ENCODE results near the gene IFIT2. TPM values are rescaled to one million over a fixed set of nuclear protein-coding genes. Genes with fewer than 3 reads are reported as not detected.

The IFIT2 gene
- total and polyA plus RNA-seq, 4 donors, result 4.8 to 5.5 (median 5.2) TPM

DNA sequence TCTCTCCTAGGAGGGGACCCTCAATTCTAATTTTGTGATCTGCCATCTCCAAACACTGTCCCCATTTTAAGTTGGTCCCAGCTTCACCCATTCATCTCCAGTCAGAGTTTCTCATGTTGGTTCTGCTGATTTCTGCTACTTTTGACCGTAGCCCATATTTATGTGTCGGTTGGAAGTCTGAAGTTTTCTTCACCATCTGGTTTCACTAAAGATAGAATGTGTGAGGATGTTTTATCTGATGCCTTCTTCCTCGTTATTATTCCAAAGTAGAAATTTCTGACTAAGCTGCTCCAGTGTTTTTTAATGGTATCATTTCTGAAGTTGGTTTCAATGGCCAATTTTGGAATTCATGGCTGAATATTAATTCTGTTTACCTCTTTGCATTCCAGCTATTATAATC, 21.3 kb upstream of the IFIT2 start:
- WGBS, result 94% methylated on average over 3 of the region's 3 CpGs
- H3K9me3 ChIP-seq (ENCODE audit: control insufficient read depth in 4 of 4, low read length in 3 of 4), result no peaks in the 10 kb centered on the region
- TF ChIP-seq, protein P1, sequence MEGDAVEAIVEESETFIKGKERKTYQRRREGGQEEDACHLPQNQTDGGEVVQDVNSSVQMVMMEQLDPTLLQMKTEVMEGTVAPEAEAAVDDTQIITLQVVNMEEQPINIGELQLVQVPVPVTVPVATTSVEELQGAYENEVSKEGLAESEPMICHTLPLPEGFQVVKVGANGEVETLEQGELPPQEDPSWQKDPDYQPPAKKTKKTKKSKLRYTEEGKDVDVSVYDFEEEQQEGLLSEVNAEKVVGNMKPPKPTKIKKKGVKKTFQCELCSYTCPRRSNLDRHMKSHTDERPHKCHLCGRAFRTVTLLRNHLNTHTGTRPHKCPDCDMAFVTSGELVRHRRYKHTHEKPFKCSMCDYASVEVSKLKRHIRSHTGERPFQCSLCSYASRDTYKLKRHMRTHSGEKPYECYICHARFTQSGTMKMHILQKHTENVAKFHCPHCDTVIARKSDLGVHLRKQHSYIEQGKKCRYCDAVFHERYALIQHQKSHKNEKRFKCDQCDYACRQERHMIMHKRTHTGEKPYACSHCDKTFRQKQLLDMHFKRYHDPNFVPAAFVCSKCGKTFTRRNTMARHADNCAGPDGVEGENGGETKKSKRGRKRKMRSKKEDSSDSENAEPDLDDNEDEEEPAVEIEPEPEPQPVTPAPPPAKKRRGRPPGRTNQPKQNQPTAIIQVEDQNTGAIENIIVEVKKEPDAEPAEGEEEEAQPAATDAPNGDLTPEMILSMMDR (IDR thresholded peaks at IDR 0.05; ENCODE audit: low read depth, low read length, missing input control), result no peak
- TF ChIP-seq TAF1 (conservative IDR thresholded peaks at IDR 0.05), result no peak
- no peak for TF ChIP-seq HNF4G (IDR thresholded peaks at IDR 0.05)
- TF ChIP-seq, protein P2, sequence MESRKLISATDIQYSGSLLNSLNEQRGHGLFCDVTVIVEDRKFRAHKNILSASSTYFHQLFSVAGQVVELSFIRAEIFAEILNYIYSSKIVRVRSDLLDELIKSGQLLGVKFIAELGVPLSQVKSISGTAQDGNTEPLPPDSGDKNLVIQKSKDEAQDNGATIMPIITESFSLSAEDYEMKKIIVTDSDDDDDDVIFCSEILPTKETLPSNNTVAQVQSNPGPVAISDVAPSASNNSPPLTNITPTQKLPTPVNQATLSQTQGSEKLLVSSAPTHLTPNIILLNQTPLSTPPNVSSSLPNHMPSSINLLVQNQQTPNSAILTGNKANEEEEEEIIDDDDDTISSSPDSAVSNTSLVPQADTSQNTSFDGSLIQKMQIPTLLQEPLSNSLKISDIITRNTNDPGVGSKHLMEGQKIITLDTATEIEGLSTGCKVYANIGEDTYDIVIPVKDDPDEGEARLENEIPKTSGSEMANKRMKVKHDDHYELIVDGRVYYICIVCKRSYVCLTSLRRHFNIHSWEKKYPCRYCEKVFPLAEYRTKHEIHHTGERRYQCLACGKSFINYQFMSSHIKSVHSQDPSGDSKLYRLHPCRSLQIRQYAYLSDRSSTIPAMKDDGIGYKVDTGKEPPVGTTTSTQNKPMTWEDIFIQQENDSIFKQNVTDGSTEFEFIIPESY (IDR thresholded peaks at IDR 0.05), result no peak
- TF ChIP-seq SP1 (IDR thresholded peaks at IDR 0.05), result no peak
- no peak for TF ChIP-seq FOXA2 (IDR thresholded peaks at IDR 0.05)
- no peak for TF ChIP-seq JUND (IDR thresholded peaks at IDR 0.05)
- no peak for TF ChIP-seq NR2F2 (IDR thresholded peaks at IDR 0.05)
- TF ChIP-seq YY1 (IDR thresholded peaks at IDR 0.05), result no peak
- no peak for TF ChIP-seq FOXA1 (IDR thresholded peaks at IDR 0.05)
- no peak for TF ChIP-seq MAX (IDR thresholded peaks at IDR 0.05)
- no peak for TF ChIP-seq HNF4A (conservative IDR thresholded peaks at IDR 0.05)
- no peak for TF ChIP-seq RXRA (IDR thresholded peaks at IDR 0.05)

DNA sequence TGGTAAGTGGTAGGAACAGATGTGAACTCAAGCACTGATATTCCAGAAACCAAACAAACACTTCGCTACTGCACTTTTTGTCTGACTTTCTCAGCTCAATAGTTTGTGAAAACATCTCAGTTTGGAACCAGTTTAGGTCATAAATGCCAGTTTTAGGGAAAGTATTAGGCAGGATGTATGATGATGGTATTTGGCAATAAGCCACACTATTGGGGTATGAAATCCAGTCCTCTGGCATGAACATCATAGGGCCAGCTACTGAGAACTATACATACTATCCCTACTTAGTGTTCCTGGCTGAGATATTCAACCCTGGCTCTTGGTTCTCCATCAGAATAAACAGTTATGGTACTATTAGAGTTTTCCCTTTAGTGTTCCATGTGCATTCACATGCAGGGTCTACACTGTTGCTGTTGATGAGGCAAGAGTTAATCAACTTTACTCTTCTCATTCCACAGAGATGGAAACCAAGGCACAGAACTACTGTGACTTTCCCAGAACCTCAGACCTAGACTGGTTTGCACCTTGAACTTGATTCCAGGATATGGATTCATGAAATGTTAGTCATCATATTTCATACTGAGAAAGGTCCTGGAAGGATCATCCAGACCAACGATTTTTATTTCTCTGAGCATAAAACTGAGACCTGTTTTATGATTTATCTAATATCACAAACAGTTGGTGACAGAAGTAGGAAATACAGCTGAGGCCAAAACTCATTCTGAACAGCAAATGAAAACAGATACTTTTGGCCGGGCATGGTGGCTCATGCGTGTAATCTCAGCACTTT, 20.0 kb upstream of the IFIT2 start:
- no peak overlapping the region for H3K4me3 ChIP-seq (ENCODE audit: low read depth in 1 of 3, low read length in 3 of 3)
- H3K9me3 ChIP-seq (ENCODE audit: control insufficient read depth in 4 of 4, low read length in 3 of 4), result no peaks in the 10 kb centered on the region
- H3K4me1 ChIP-seq (ENCODE audit: control insufficient read depth in 4 of 4, insufficient read depth in 4 of 4, low read length in 3 of 4), result peaks cover 4 to 13% (median 8%) of the 10 kb centered on the region in 4 donors
- H3K36me3 ChIP-seq (ENCODE audit: control insufficient read depth in 4 of 4, insufficient read depth in 3 of 4, low read depth in 1 of 4, low read length in 3 of 4), result no peaks in the 10 kb centered on the region
- no peak overlapping the region for H3K9ac ChIP-seq (ENCODE audit: low read depth in 1 of 2, low read length in 2 of 2)
- DNase-seq (ENCODE audit: low spot score), result no peak
- WGBS, result 85% methylated on average over 4 of the region's 4 CpGs
- H3K27me3 ChIP-seq (ENCODE audit: control insufficient read depth in 4 of 4, insufficient read depth in 4 of 4, low read length in 3 of 4), result no peaks in the 10 kb centered on the region
- TF ChIP-seq SP1 (IDR thresholded peaks at IDR 0.05) (no peak), ATF3 (IDR thresholded peaks at IDR 0.05) (no peak), MAX (IDR thresholded peaks at IDR 0.05) (no peak), NR2F2 (IDR thresholded peaks at IDR 0.05) (no peak), REST (IDR thresholded peaks at IDR 0.05) (no peak), JUND (IDR thresholded peaks at IDR 0.05) (no peak), GABPA (IDR thresholded peaks at IDR 0.05 in 1 of 2, conservative IDR thresholded peaks at IDR 0.05 in 1 of 2) (no peak), YY1 (IDR thresholded peaks at IDR 0.05) (no peak), RAD21 (IDR thresholded peaks at IDR 0.05) (no peak), HNF4A (conservative IDR thresholded peaks at IDR 0.05) (no peak), FOXA2 (IDR thresholded peaks at IDR 0.05) (no peak), EGR1 (IDR thresholded peaks at IDR 0.05; ENCODE audit: low read depth in 2 of 2) (no peak)
- TF ChIP-seq, protein P1 (IDR thresholded peaks at IDR 0.05; ENCODE audit: low read depth, low read length, missing input control), result no peak
- TF ChIP-seq, protein P2 (IDR thresholded peaks at IDR 0.05), result no peak
- no peak overlapping the region for H3K27ac ChIP-seq (ENCODE audit: low read depth in 1 of 2, low read length in 2 of 2)

More for the DNA sequence above, 21.3 kb upstream of the IFIT2 start:
- Histone ChIP-seq H3K27me3 (ENCODE audit: control insufficient read depth in 4 of 4, insufficient read depth in 4 of 4, low read length in 3 of 4) (no peaks in the 10 kb centered on the region), H3K27ac (ENCODE audit: low read depth in 1 of 2, low read length in 2 of 2) (no peak overlapping the region), H3K36me3 (ENCODE audit: control insufficient read depth in 4 of 4, insufficient read depth in 3 of 4, low read depth in 1 of 4, low read length in 3 of 4) (no peaks in the 10 kb centered on the region), H3K4me1 (ENCODE audit: control insufficient read depth in 4 of 4, insufficient read depth in 4 of 4, low read length in 3 of 4) (peaks cover 4 to 13% (median 8%) of the 10 kb centered on the region in 4 donors), H3K4me3 (ENCODE audit: low read depth in 1 of 3, low read length in 3 of 3) (no peak overlapping the region), H3K9ac (ENCODE audit: low read depth in 1 of 2, low read length in 2 of 2) (no peak overlapping the region)
- no peak for DNase-seq (ENCODE audit: low spot score)

Data from liver (tissue), 9 donors.